Stimulated activated naive B cell treated with anti-CD40 and anti-IgM and Interleukin-4, amounts not matched to agents 10 μg/mL and 1 μg/mL and 100 μg/mL, for 72 hours (primary cell): ENCODE data around the gene SPATA33.
A peak's percentile ranks its signal among the peaks of the same experiment; 100 is the strongest.

Source experiments
- ATAC-seq, 2 donors: fragments of 150-1000 bp; cut with Tn5 transposase; replicated peaks; 2 replicates each; pipeline ENCODE4 v1.10.0; 2021; ENCODE audit warnings: moderate library complexity in 1 of 2
- DNase-seq: peaks from one replicate; pipeline ENCODE4 v3.0.0; 2021
- H3K27ac Mint-ChIP-seq: one replicate; pipeline ENCODE4 v1.8.0; 2022; ENCODE audit warnings: mild to moderate bottlenecking, mixed read lengths
- H3K27me3 Mint-ChIP-seq, 2 donors: one replicate each; pipeline ENCODE4 v1.8.0; 2022; ENCODE audit warnings: mixed read lengths in 2 of 2
- H3K36me3 Mint-ChIP-seq, 2 donors: one replicate each; pipeline ENCODE4 v1.8.0; 2022; ENCODE audit warnings: mixed read lengths in 2 of 2, mild to moderate bottlenecking in 1 of 2
- H3K4me1 Mint-ChIP-seq, 2 donors: one replicate each; pipeline ENCODE4 v1.8.0; 2022; ENCODE audit warnings: mixed read lengths in 2 of 2, mild to moderate bottlenecking in 1 of 2
- H3K4me3 Mint-ChIP-seq, 2 donors: one replicate each; pipeline ENCODE4 v1.8.0; 2022; ENCODE audit warnings: mild to moderate bottlenecking in 2 of 2, mixed read lengths in 2 of 2, moderate library complexity in 1 of 2
- H3K9me3 Mint-ChIP-seq, 2 donors: one replicate each; pipeline ENCODE4 v1.8.0; 2022; ENCODE audit warnings: mixed read lengths in 2 of 2, mild to moderate bottlenecking in 1 of 2

Gene SPATA33

DNA sequence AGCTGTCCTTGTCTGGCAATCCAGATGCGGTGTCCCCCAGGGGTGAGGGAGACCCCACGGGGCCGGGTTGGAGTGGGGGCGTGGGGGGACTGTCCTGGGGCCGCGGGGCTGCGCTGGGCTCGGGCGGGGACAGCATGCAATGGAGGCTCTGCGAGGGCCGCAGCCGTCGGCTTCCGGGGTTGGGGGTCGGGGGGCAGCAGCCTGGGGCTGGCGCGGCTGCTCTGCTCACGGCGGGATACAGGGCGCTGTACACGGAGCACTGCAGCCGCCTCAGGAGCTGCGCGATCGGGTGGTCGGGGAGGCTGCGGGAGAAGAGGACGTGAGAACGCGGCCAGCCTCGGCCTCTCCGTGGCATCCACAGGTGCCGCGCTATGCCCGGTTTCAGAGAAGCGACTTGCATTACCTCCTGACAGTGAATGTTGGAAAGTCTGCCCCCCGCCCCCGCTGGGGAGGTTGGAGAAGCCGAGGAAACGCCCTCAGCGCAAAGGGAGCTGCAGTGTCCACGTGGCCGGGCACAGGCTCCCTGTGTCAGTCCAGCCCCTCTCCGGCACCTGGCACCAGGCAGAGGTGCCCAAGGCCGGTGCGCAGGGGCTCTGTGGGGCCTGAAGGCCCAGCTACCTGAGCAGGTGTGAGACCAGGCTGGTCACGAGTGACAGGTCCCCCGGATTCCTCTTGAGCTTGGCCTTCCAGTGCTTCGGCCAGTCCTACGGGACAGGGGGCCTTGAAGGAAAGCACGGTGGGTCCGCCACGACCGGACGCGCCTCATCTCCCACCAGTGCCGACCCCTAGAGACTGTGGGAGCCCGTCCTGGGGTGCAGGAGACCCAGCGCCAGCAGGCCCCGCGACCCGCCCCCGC is 53.3 kb downstream of the SPATA33 start:
- Mint-ChIP-seq H3K4me3 (peak overlapping the region in 1 of 2 donors; percentile 14), H3K27ac (no peak overlapping the region), H3K27me3 (no peaks in the 10 kb centered on the region), H3K4me1 (peaks cover 3 to 15% of the 10 kb centered on the region in 2 donors), H3K36me3 (peaks cover 4 to 12% of the 10 kb centered on the region in 2 donors), H3K9me3 (no peaks in the 10 kb centered on the region)
- no peak for DNase-seq
- no peak for ATAC-seq

DNA sequence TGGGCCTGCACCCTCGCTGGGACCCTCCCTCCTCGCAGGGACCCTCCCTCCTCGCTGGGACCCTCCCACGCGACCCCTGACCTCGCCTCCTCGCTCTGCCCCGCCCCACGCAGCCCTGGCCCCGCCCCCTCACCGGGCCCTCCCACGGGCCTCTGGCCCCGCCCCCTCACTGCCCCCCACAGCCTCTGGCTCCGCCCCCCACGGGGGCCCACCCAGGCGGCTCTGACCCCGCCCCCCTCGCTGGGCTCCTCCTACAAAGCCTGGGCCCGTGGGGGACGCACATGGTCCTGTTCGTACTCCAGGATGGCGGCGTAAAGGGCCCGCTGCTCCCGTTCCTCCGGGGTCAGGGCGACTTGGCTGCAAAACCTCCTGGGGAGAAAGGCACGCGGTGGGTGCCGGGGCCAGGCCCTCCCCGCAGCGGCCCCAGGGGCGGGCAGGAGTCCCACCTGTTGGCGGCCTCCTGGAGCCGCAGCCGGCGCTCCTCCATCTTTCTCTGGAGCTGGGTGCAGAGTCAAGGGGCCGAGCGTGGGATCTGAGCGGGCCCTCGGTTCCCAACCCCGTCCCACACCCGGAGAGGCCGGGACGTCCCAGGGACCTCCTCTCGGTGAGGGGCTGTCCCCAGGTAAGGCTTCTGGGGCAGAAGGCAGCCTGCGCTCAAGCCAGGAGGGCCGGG is 54.1 kb downstream of the SPATA33 start:
- Mint-ChIP-seq H3K27ac (peak overlapping the region; percentile 93), H3K27me3 (no peaks in the 10 kb centered on the region), H3K4me1 (peaks cover 0 to 10% of the 10 kb centered on the region in 2 donors), H3K36me3 (peaks cover 9 to 17% of the 10 kb centered on the region in 2 donors), H3K4me3 (peak overlapping the region; percentile 89 to 90), H3K9me3 (no peaks in the 10 kb centered on the region)
- DNase-seq (peak; percentile 53), ATAC-seq (peak; percentile 84 to 87)

DNA sequence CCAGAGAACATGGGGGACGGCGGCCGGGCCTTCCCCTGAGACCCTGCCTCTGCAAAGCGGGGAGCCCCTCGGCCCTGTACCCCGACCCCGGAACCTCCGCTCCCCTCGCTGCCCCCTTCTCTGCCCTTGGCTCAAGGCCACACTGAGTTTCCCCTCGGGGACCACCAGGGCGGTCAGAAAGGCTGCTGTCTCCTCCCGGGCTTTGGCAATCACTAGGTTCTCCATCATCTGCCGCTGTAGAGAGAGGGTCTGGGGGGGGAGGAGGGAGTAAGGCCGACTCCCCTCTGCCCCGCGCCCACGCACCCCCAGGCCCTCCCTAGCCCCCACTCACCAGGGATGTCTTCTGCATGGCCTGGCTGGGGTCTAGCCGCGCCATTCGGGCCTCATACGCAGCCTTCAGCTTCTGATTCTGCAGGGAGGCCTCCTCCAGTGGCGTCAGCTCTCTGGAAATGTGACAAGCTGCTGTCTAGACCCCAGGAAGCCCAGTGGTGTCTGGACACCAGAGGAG is 54.7 kb downstream of the SPATA33 start:
- peak overlapping the region; percentile 89 to 90 for H3K4me3 Mint-ChIP-seq
- H3K27me3 Mint-ChIP-seq: no peaks in the 10 kb centered on the region
- peaks cover 12 to 21% of the 10 kb centered on the region in 2 donors for H3K36me3 Mint-ChIP-seq
- DNase-seq (no peak), ATAC-seq (peak; percentile 12 to 21)
- H3K9me3 Mint-ChIP-seq: no peaks in the 10 kb centered on the region
- peaks cover 3 to 13% of the 10 kb centered on the region in 2 donors for H3K4me1 Mint-ChIP-seq
- peak overlapping the region; percentile 93 for H3K27ac Mint-ChIP-seq

DNA sequence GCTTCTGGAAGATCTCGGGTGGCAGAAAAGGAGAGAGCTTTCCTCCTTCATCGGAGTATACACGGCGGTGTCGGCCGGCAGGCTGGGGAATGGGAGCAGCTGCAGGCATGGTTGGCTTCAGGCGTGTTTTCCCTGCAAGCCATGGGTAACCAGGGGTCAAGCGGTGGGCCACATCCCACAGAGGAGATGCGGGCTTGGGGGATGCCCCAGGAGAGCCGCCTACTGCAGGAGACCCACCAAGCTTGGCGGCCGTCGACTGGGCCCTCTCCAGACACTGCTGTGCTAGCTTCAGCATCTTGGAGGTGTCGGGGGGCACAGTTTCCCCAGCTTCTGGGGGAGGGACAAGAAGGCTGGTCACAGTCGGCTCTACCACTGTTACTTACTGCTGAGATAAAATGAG is 58.9 kb downstream of the SPATA33 start:
- Mint-ChIP-seq H3K4me1 (peaks cover 22 to 41% of the 10 kb centered on the region in 2 donors), H3K27ac (peak overlapping the region; percentile 25), H3K27me3 (no peaks in the 10 kb centered on the region), H3K36me3 (peaks cover 27 to 37% of the 10 kb centered on the region in 2 donors), H3K9me3 (no peaks in the 10 kb centered on the region), H3K4me3 (no peak overlapping the region)
- DNase-seq (no peak), ATAC-seq (no peak)

DNA sequence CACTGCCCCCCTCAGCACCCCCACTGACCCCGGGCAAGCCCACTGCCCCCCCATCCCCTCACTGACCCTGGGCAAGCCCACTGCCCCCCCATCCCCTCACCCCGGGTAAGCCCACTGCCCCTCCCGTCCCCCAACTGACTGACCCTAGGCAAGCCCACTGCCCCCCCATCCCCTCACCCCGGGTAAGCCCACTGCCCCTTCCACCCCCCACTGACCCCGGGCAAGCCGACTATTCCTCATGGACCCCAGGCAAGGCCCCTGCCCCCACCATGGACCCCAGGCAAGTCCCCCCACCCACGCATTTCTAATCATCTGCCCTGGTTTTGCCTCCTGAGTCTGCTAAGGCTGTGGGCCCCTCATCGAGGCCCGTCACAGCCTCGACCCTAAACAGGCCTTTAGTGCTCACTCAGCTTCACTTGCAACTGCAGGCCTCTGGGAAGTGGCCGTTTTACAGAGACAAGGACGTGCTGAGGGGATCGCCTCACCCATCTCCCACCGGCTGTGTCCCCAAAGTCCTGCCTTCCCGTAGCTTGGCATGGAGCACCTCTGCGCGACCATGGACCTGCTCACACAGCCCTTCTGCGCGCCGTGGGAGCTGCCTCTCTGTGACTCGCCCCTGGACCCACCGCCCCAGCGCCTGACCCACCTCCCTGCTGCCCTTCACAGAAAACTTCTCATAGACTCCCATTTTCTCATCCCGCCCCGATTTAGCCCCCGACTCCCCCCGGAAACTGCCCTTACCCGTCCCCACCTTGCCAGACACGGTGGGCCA is 59.5 kb downstream of the SPATA33 start:
- H3K4me3 Mint-ChIP-seq: no peak overlapping the region

DNA sequence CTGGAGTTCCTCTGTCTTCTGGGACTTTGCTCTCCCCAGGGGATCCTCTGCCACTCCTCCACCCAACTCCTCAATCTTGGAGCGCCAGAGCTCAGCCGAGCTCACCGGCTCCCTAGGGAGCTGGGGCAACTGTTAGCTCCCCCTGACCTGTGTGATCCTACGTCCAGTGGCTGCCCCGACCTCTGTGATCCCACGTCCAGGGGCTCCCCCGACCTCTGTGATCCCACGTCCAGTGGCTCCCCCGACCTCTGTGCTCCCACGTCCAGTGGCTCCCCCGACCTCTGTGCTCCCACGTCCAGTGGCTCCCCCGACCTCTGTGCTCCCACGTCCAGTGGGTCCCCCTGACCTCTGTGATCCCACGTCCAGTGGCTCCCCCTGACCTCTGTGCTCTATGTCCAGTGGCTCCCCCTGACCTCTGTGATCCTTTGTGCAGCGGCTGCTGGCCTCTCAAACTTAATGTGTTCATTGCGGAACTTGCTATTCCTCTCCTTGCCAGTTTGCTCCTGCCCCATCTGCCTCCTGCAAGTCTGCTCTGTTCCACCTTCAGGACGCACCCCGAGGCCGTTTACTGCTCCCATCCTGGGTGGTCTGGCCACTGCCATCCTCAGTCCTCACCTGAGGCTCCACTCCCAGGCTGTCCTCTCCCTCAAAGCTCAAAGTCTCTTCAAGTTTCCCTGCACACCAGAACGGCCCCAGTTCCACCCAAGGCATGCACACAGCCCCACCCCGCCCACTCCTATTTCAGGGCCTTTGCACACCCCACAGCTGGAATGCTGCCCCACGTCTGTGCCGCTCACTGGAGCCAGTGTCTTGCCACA is 60.3 kb downstream of the SPATA33 start:
- Mint-ChIP-seq H3K36me3 (peaks cover 30 to 43% of the 10 kb centered on the region in 2 donors), H3K9me3 (no peaks in the 10 kb centered on the region), H3K4me1 (peaks cover 27 to 38% of the 10 kb centered on the region in 2 donors), H3K27me3 (no peaks in the 10 kb centered on the region), H3K27ac (no peak overlapping the region), H3K4me3 (no peak overlapping the region)
- ATAC-seq: no peak
- DNase-seq: no peak

More for the DNA sequence above, 59.5 kb downstream of the SPATA33 start:
- Mint-ChIP-seq H3K4me1 (peaks cover 22 to 38% of the 10 kb centered on the region in 2 donors), H3K27ac (no peak overlapping the region), H3K9me3 (no peaks in the 10 kb centered on the region), H3K36me3 (peaks cover 27 to 37% of the 10 kb centered on the region in 2 donors), H3K27me3 (no peaks in the 10 kb centered on the region)
- ATAC-seq (no peak), DNase-seq (no peak)
